Measurements from ENCODE around the gene NFIX. TPM values are rescaled to one million over a fixed set of nuclear protein-coding genes. Genes with fewer than 3 reads are reported as not detected.

Gene NFIX
- total and polyA plus RNA-seq, 9 of the 15 experiments (the other 6 are each of a cell fraction or from before 2014, with no cell fraction given), result 0.28 to 26.8 (median 5.4) TPM

DNA sequence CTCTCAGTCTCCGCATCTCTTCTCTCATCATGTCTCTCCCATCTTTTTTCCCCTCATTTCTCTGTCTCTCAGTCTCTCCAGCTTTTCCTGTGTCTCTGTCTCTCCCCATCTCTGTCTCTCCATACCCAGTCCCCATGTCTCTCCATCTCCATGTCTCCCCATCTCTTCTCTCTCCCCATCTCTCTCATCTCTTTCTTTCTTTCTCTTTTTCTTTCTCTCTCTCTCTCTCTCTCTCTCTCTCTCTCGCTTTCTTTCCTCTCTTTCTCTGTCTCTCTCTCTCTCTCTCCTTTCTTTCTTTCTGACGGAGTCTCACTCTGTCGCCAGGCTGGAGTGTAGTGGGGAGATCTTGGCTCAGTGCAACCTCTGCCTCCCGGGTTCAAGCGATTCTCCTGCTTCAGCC lies 12.6 kb upstream of the NFIX start (continued):
- TF ChIP-seq, protein P1, sequence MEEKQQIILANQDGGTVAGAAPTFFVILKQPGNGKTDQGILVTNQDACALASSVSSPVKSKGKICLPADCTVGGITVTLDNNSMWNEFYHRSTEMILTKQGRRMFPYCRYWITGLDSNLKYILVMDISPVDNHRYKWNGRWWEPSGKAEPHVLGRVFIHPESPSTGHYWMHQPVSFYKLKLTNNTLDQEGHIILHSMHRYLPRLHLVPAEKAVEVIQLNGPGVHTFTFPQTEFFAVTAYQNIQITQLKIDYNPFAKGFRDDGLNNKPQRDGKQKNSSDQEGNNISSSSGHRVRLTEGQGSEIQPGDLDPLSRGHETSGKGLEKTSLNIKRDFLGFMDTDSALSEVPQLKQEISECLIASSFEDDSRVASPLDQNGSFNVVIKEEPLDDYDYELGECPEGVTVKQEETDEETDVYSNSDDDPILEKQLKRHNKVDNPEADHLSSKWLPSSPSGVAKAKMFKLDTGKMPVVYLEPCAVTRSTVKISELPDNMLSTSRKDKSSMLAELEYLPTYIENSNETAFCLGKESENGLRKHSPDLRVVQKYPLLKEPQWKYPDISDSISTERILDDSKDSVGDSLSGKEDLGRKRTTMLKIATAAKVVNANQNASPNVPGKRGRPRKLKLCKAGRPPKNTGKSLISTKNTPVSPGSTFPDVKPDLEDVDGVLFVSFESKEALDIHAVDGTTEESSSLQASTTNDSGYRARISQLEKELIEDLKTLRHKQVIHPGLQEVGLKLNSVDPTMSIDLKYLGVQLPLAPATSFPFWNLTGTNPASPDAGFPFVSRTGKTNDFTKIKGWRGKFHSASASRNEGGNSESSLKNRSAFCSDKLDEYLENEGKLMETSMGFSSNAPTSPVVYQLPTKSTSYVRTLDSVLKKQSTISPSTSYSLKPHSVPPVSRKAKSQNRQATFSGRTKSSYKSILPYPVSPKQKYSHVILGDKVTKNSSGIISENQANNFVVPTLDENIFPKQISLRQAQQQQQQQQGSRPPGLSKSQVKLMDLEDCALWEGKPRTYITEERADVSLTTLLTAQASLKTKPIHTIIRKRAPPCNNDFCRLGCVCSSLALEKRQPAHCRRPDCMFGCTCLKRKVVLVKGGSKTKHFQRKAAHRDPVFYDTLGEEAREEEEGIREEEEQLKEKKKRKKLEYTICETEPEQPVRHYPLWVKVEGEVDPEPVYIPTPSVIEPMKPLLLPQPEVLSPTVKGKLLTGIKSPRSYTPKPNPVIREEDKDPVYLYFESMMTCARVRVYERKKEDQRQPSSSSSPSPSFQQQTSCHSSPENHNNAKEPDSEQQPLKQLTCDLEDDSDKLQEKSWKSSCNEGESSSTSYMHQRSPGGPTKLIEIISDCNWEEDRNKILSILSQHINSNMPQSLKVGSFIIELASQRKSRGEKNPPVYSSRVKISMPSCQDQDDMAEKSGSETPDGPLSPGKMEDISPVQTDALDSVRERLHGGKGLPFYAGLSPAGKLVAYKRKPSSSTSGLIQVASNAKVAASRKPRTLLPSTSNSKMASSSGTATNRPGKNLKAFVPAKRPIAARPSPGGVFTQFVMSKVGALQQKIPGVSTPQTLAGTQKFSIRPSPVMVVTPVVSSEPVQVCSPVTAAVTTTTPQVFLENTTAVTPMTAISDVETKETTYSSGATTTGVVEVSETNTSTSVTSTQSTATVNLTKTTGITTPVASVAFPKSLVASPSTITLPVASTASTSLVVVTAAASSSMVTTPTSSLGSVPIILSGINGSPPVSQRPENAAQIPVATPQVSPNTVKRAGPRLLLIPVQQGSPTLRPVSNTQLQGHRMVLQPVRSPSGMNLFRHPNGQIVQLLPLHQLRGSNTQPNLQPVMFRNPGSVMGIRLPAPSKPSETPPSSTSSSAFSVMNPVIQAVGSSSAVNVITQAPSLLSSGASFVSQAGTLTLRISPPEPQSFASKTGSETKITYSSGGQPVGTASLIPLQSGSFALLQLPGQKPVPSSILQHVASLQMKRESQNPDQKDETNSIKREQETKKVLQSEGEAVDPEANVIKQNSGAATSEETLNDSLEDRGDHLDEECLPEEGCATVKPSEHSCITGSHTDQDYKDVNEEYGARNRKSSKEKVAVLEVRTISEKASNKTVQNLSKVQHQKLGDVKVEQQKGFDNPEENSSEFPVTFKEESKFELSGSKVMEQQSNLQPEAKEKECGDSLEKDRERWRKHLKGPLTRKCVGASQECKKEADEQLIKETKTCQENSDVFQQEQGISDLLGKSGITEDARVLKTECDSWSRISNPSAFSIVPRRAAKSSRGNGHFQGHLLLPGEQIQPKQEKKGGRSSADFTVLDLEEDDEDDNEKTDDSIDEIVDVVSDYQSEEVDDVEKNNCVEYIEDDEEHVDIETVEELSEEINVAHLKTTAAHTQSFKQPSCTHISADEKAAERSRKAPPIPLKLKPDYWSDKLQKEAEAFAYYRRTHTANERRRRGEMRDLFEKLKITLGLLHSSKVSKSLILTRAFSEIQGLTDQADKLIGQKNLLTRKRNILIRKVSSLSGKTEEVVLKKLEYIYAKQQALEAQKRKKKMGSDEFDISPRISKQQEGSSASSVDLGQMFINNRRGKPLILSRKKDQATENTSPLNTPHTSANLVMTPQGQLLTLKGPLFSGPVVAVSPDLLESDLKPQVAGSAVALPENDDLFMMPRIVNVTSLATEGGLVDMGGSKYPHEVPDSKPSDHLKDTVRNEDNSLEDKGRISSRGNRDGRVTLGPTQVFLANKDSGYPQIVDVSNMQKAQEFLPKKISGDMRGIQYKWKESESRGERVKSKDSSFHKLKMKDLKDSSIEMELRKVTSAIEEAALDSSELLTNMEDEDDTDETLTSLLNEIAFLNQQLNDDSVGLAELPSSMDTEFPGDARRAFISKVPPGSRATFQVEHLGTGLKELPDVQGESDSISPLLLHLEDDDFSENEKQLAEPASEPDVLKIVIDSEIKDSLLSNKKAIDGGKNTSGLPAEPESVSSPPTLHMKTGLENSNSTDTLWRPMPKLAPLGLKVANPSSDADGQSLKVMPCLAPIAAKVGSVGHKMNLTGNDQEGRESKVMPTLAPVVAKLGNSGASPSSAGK (IDR thresholded peaks at IDR 0.05), result no peak
- TF ChIP-seq MIER1 (IDR thresholded peaks at IDR 0.05; ENCODE audit: low read depth) (no peak), NCOA4 (IDR thresholded peaks at IDR 0.05; ENCODE audit: partially characterized antibody) (peak; percentile 49), NFE2L1 (tag; IDR thresholded peaks at IDR 0.05; ENCODE audit: borderline replicate concordance, low read depth) (no peak), ZNF253 (CRISPR knock-in tag; conservative IDR thresholded peaks at IDR 0.05) (no peak), KDM1A (IDR thresholded peaks at IDR 0.05) (0 out of 4 replicates have a peak, but pooled peaks have one; percentile 13 to 28), RBM17 (IDR thresholded peaks at IDR 0.05; ENCODE audit: borderline replicate concordance, low read depth, low read length) (no peak), FOXP1 (CRISPR knock-in tag; IDR thresholded peaks at IDR 0.05) (no peak), ELF4 (CRISPR knock-in tag; IDR thresholded peaks at IDR 0.05) (peak; percentile 78), HIVEP1 (CRISPR knock-in tag; IDR thresholded peaks at IDR 0.05) (no peak)
- TF ChIP-seq, protein P2, sequence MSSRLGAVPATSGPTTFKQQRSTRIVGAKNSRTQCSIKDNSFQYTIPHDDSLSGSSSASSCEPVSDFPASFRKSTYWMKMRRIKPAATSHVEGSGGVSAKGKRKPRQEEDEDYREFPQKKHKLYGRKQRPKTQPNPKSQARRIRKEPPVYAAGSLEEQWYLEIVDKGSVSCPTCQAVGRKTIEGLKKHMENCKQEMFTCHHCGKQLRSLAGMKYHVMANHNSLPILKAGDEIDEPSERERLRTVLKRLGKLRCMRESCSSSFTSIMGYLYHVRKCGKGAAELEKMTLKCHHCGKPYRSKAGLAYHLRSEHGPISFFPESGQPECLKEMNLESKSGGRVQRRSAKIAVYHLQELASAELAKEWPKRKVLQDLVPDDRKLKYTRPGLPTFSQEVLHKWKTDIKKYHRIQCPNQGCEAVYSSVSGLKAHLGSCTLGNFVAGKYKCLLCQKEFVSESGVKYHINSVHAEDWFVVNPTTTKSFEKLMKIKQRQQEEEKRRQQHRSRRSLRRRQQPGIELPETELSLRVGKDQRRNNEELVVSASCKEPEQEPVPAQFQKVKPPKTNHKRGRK (tag; IDR thresholded peaks at IDR 0.05), result peak; percentile 79; the same call in 1 of the 2 replicates
- TF ChIP-seq, protein P3, sequence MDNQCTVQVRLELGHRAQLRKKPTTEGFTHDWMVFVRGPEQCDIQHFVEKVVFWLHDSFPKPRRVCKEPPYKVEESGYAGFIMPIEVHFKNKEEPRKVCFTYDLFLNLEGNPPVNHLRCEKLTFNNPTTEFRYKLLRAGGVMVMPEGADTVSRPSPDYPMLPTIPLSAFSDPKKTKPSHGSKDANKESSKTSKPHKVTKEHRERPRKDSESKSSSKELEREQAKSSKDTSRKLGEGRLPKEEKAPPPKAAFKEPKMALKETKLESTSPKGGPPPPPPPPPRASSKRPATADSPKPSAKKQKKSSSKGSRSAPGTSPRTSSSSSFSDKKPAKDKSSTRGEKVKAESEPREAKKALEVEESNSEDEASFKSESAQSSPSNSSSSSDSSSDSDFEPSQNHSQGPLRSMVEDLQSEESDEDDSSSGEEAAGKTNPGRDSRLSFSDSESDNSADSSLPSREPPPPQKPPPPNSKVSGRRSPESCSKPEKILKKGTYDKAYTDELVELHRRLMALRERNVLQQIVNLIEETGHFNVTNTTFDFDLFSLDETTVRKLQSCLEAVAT (IDR thresholded peaks at IDR 0.05), result 0 out of 4 replicates have a peak, but pooled peaks of 1 of the 2 experiments have one; percentile 9
- TF ChIP-seq, protein P4, sequence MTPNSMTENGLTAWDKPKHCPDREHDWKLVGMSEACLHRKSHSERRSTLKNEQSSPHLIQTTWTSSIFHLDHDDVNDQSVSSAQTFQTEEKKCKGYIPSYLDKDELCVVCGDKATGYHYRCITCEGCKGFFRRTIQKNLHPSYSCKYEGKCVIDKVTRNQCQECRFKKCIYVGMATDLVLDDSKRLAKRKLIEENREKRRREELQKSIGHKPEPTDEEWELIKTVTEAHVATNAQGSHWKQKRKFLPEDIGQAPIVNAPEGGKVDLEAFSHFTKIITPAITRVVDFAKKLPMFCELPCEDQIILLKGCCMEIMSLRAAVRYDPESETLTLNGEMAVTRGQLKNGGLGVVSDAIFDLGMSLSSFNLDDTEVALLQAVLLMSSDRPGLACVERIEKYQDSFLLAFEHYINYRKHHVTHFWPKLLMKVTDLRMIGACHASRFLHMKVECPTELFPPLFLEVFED (CRISPR knock-in tag; conservative IDR thresholded peaks at IDR 0.05), result 0 out of 2 replicates have a peak, but pooled peaks have one; percentile 69
